Right lobe of liver (tissue), 4 donors: ENCODE measurements around the gene CCDC174.

Source experiments
- CTCF ChIP-seq, 4 donors: fragments of 200-600 bp in 3 of 4; fragments of 450-650 bp in 1 of 4; IDR thresholded peaks; one replicate each; pipeline versions ENCODE4 v1.5.1 to v1.8.0; 2016 to 2022; ENCODE audit warnings: antibody characterized with exemption in 4 of 4, mild to moderate bottlenecking in 2 of 4
- POLR2A ChIP-seq: fragments of 450-650 bp; IDR thresholded peaks from one replicate; pipeline ENCODE4 v1.6.1; 2017; ENCODE audit warnings: antibody characterized with exemption, mild to moderate bottlenecking
- donor health status: DM: no; HTN: no; CAD: no.
- donor health status: DM: no; HTN: no; CAD: no.
- donor health status: DM: no; HTN: yes; CAD: no.

GRCh38 chr3:14680716-14681115 lies 29.2 kb downstream of the CCDC174 start:
- TF ChIP-seq POLR2A (no peak), CTCF (IDR thresholded peaks at IDR 0.05) (no peak)
